Liver (tissue), 9 donors: ENCODE results near the gene HS3ST6. TPM values are rescaled to one million over a fixed set of nuclear protein-coding genes. Genes with fewer than 3 reads are reported as not detected.

Source experiments
- DNase-seq: peaks from one replicate; pipeline ENCODE4 v3.0.0-alpha.2; 2017; ENCODE audit warnings: low spot score
- H3K27ac ChIP-seq, 2 donors: one replicate each; pipeline ENCODE4 v1.7.0; 2013; ENCODE audit warnings: inconsistent platforms in 2 of 2, low read length in 2 of 2, control low read depth in 1 of 2, low read depth in 1 of 2, mild to moderate bottlenecking in 1 of 2
- H3K27me3 ChIP-seq, 4 donors: one replicate each; pipeline versions ENCODE4 v1.6.1 to v1.7.0; 2013; ENCODE audit warnings: low read length in 3 of 4, inconsistent platforms in 1 of 4, mild to moderate bottlenecking in 1 of 4, moderate library complexity in 1 of 4; ENCODE audit not compliant: control insufficient read depth in 4 of 4, insufficient read depth in 4 of 4
- H3K36me3 ChIP-seq, 4 donors: one replicate each; pipeline versions ENCODE4 v1.6.1 to v1.7.0; 2013; ENCODE audit warnings: low read length in 3 of 4, mild to moderate bottlenecking in 3 of 4, low read depth in 1 of 4, moderate library complexity in 1 of 4; ENCODE audit not compliant: control insufficient read depth in 4 of 4, insufficient read depth in 3 of 4
- H3K4me1 ChIP-seq, 4 donors: one replicate each; pipeline versions ENCODE4 v1.6.1 to v1.7.0; 2013; ENCODE audit warnings: low read length in 3 of 4, mild to moderate bottlenecking in 3 of 4, moderate library complexity in 1 of 4; ENCODE audit not compliant: control insufficient read depth in 4 of 4, insufficient read depth in 4 of 4
- H3K4me3 ChIP-seq, 3 donors: one replicate each; pipeline versions ENCODE4 v1.6.1 to v1.7.0; 2013; ENCODE audit warnings: low read length in 3 of 3, control low read depth in 1 of 3, low read depth in 1 of 3, mild to moderate bottlenecking in 1 of 3
- H3K9ac ChIP-seq, 2 donors: one replicate each; pipeline ENCODE4 v1.7.0; 2013; ENCODE audit warnings: low read length in 2 of 2, mild to moderate bottlenecking in 2 of 2, moderate library complexity in 2 of 2, control low read depth in 1 of 2, low read depth in 1 of 2
- H3K9me3 ChIP-seq, 4 donors: one replicate each; pipeline versions ENCODE4 v1.6.1 to v1.7.0; 2013; ENCODE audit warnings: low read length in 3 of 4; ENCODE audit not compliant: control insufficient read depth in 4 of 4
- EGR1 ChIP-seq, 2 donors: IDR thresholded peaks; 2 replicates each; pipeline ENCODE4 v1.6.1; 2016 to 2018; ENCODE audit warnings: antibody characterized with exemption in 2 of 2, low read depth in 2 of 2
- FOXA1 ChIP-seq: IDR thresholded peaks from 2 replicates; pipeline ENCODE4 v1.6.1; 2016; ENCODE audit warnings: antibody characterized with exemption
- FOXA2 ChIP-seq: IDR thresholded peaks from 2 replicates; pipeline ENCODE4 v1.6.1; 2016; ENCODE audit warnings: antibody characterized with exemption
- GABPA ChIP-seq, 2 donors: IDR thresholded peaks in 1 of 2; conservative IDR thresholded peaks in 1 of 2; 2 replicates each; pipeline ENCODE4 v1.6.1; 2016; ENCODE audit warnings: antibody characterized with exemption in 2 of 2, mild to moderate bottlenecking in 1 of 2, moderate library complexity in 1 of 2
- HNF4A ChIP-seq, 2 donors: conservative IDR thresholded peaks; 2 replicates each; pipeline ENCODE4 v1.6.1; 2016; ENCODE audit warnings: antibody characterized with exemption in 2 of 2, mild to moderate bottlenecking in 2 of 2
- HNF4G ChIP-seq: IDR thresholded peaks from 2 replicates; pipeline ENCODE4 v1.6.1; 2016; ENCODE audit warnings: antibody characterized with exemption
- JUND ChIP-seq, 2 donors: IDR thresholded peaks; 2 replicates each; pipeline ENCODE4 v1.6.1; 2016; ENCODE audit warnings: antibody characterized with exemption in 2 of 2
- NR2F2 ChIP-seq: IDR thresholded peaks from 2 replicates; pipeline ENCODE4 v1.6.1; 2016; ENCODE audit warnings: antibody characterized with exemption
- RAD21 ChIP-seq, 2 donors: IDR thresholded peaks; 2 replicates each; pipeline ENCODE4 v1.6.1; 2016; ENCODE audit warnings: antibody characterized with exemption in 2 of 2, mild to moderate bottlenecking in 2 of 2
- SP1 ChIP-seq: IDR thresholded peaks from 2 replicates; pipeline ENCODE4 v1.6.1; 2018; ENCODE audit warnings: antibody characterized with exemption, mild to moderate bottlenecking
- TAF1 ChIP-seq: conservative IDR thresholded peaks from 2 replicates; pipeline ENCODE4 v1.6.1; 2016; ENCODE audit warnings: antibody characterized with exemption, mild to moderate bottlenecking
- YY1 ChIP-seq: IDR thresholded peaks from 2 replicates; pipeline ENCODE4 v1.6.1; 2016; ENCODE audit warnings: antibody characterized with exemption, mild to moderate bottlenecking
- WGBS: extraction: QIAGEN DNeasy Blood & Tissue Kit; methylation state at CpG from one replicate; pipeline ENCODE4 v1.1.7; 2013; 5-methylcytosine and 5-hydroxymethylcytosine counted together
- polyA plus RNA-seq, 2 donors: library from polyadenylated mRNA; stranded (reverse) in 1 of 2; unstranded in 1 of 2; fragments of 200-250 nt in 1 of 2; fragments of >200 nt in 1 of 2; fragmentation: Nextera tagmentation in 1 of 2; extraction: Ambion mirVana in 1 of 2; gene quantifications; one replicate each; pipeline versions ENCODE4 v1.2.1 to v1.2.3, GENCODE V29; 2013 to 2015
- total RNA-seq, 2 donors: library from RNA; depleted of rRNA; stranded (reverse); fragments of >200 nt; gene quantifications; one replicate each; pipeline ENCODE4 v1.2.3, GENCODE V29; 2014
- TF ChIP-seq, protein P1 (sequence below): fragments of 150-350 bp; IDR thresholded peaks from 2 replicates; pipeline ENCODE4 v1.5.1; 2017; ENCODE audit warnings: improper control_type of control experiment, low read depth, low read length; ENCODE audit not compliant: missing input control
- TF ChIP-seq, protein P2 (sequence below): IDR thresholded peaks from 2 replicates; pipeline ENCODE4 v1.6.1; 2016; ENCODE audit warnings: antibody characterized with exemption, mild to moderate bottlenecking
- TF ChIP-seq, protein P3 (sequence below): IDR thresholded peaks from 2 replicates; pipeline ENCODE4 v1.6.1; 2016; ENCODE audit warnings: antibody characterized with exemption
- donor health status: healthy.
- donor health status: healthy.
- donor health status: healthy.
- donor health status: healthy.
- donor health status: healthy.

The HS3ST6 gene
- total and polyA plus RNA-seq, 4 donors = not detected

DNA sequence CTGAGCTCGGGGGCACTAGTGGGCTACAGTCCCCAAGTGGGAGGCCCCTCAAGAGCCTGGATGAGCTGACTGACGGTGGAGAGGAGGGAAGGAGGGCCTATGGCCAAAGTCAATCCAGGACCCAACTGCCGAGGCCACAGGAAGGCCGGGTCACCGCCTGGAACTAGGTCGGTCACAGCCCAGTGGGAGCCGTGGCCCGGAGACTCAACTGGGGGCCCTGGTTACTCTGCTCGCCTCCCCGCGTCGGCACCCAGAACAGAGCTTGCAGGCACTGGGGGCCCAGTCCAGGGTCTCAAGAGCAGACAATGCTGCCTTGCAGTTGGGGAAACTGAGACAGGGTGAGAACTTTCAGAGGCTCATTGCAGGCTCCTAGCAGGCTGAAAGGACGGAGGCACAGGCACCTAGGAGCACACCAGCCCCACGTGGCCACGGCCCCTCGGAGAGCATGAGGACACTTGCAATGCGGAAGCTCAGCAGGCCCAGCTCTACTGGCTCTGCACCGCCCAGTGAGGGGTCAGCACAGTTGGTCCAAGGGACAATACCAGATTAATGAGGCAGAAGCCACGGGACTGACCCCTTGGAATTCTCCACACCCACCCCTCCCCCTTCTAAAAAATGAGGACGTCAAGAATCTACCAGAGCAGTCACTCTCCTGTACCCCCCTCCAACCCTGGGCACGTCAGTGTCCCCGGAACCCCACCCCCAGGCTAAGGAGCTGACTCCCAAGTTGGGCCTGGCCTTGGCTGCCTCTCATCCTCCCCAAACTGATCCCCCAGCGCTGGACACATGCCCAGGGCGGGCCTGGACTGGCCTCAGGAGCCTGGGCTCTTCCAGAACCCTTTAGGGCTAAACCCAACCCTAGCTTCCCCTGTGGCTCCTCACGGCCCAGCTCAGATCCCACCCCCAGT, 2.2 kb downstream of the HS3ST6 start:
- H3K36me3 ChIP-seq = no peaks in the 10 kb centered on the region
- H3K9ac ChIP-seq = no peak overlapping the region
- H3K27ac ChIP-seq = no peak overlapping the region
- no peak overlapping the region for H3K4me3 ChIP-seq
- no peak for DNase-seq
- no peaks in the 10 kb centered on the region for H3K9me3 ChIP-seq
- H3K27me3 ChIP-seq = peaks cover 7 to 12% (median 11%) of the 10 kb centered on the region in 4 donors
- WGBS = 69% methylated on average over 25 of the region's 25 CpGs
- TF ChIP-seq, protein P1, sequence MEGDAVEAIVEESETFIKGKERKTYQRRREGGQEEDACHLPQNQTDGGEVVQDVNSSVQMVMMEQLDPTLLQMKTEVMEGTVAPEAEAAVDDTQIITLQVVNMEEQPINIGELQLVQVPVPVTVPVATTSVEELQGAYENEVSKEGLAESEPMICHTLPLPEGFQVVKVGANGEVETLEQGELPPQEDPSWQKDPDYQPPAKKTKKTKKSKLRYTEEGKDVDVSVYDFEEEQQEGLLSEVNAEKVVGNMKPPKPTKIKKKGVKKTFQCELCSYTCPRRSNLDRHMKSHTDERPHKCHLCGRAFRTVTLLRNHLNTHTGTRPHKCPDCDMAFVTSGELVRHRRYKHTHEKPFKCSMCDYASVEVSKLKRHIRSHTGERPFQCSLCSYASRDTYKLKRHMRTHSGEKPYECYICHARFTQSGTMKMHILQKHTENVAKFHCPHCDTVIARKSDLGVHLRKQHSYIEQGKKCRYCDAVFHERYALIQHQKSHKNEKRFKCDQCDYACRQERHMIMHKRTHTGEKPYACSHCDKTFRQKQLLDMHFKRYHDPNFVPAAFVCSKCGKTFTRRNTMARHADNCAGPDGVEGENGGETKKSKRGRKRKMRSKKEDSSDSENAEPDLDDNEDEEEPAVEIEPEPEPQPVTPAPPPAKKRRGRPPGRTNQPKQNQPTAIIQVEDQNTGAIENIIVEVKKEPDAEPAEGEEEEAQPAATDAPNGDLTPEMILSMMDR = no peak
- TF ChIP-seq TAF1 (no peak), RAD21 (IDR thresholded peaks at IDR 0.05) (no peak), FOXA2 (no peak), JUND (IDR thresholded peaks at IDR 0.05) (no peak), HNF4A (conservative IDR thresholded peaks at IDR 0.05) (no peak), SP1 (no peak), YY1 (no peak)
- TF ChIP-seq, protein P2, sequence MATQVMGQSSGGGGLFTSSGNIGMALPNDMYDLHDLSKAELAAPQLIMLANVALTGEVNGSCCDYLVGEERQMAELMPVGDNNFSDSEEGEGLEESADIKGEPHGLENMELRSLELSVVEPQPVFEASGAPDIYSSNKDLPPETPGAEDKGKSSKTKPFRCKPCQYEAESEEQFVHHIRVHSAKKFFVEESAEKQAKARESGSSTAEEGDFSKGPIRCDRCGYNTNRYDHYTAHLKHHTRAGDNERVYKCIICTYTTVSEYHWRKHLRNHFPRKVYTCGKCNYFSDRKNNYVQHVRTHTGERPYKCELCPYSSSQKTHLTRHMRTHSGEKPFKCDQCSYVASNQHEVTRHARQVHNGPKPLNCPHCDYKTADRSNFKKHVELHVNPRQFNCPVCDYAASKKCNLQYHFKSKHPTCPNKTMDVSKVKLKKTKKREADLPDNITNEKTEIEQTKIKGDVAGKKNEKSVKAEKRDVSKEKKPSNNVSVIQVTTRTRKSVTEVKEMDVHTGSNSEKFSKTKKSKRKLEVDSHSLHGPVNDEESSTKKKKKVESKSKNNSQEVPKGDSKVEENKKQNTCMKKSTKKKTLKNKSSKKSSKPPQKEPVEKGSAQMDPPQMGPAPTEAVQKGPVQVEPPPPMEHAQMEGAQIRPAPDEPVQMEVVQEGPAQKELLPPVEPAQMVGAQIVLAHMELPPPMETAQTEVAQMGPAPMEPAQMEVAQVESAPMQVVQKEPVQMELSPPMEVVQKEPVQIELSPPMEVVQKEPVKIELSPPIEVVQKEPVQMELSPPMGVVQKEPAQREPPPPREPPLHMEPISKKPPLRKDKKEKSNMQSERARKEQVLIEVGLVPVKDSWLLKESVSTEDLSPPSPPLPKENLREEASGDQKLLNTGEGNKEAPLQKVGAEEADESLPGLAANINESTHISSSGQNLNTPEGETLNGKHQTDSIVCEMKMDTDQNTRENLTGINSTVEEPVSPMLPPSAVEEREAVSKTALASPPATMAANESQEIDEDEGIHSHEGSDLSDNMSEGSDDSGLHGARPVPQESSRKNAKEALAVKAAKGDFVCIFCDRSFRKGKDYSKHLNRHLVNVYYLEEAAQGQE = no peak
- TF ChIP-seq, protein P3, sequence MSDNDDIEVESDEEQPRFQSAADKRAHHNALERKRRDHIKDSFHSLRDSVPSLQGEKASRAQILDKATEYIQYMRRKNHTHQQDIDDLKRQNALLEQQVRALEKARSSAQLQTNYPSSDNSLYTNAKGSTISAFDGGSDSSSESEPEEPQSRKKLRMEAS = no peak
- peaks cover 0 to 14% (median 5%) of the 10 kb centered on the region in 4 donors for H3K4me1 ChIP-seq

- Histone ChIP-seq H3K4me1 (peaks cover 0 to 14% (median 5%) of the 10 kb centered on the region in 4 donors), H3K4me3 (no peak overlapping the region), H3K27me3 (peaks cover 6 to 12% (median 9%) of the 10 kb centered on the region in 4 donors), H3K27ac (no peak overlapping the region), H3K36me3 (no peaks in the 10 kb centered on the region), H3K9me3 (no peaks in the 10 kb centered on the region), H3K9ac (no peak overlapping the region)
- 63% methylated on average over 8 of the region's 8 CpGs for WGBS
- DNase-seq = no peak
- TF ChIP-seq EGR1 (IDR thresholded peaks at IDR 0.05; ENCODE audit: low read depth in 2 of 2) (no peak), HNF4A (conservative IDR thresholded peaks at IDR 0.05) (no peak), NR2F2 (no peak), SP1 (no peak), FOXA1 (no peak), FOXA2 (no peak), TAF1 (no peak), GABPA (IDR thresholded peaks at IDR 0.05 in 1 of 2, conservative IDR thresholded peaks at IDR 0.05 in 1 of 2) (no peak), HNF4G (no peak), RAD21 (IDR thresholded peaks at IDR 0.05) (no peak), JUND (IDR thresholded peaks at IDR 0.05) (no peak)
- TF ChIP-seq, protein P2 = no peak
- TF ChIP-seq, protein P3 = no peak
These were observed 3.2 kb downstream of the HS3ST6 start for GRCh38 chr16:1914988-1915387.
